HL-60 (cell line): ENCODE measurements around the gene TP53I3.

Experiments
- DNase-seq, 2 experiments: peaks; one replicate each; pipeline ENCODE4 v3.0.0-alpha.2; 2010 to 2020; ENCODE audit warnings: low read depth in 1 of 2, low spot score in 1 of 2
- H3K27ac ChIP-seq: fragments of 250-450 bp; sonication (Bioruptor Pico); replicated peaks from 2 replicates; pipeline ENCODE4 v1.5.1; 2020; ENCODE audit warnings: mild to moderate bottlenecking, moderate library complexity
- H3K27me3 ChIP-seq: fragments of 250-450 bp; sonication (Bioruptor Pico); 2 replicates; pipeline ENCODE4 v1.5.1; 2021; ENCODE audit warnings: mild to moderate bottlenecking, moderate library complexity; ENCODE audit not compliant: insufficient read depth, poor library complexity, severe bottlenecking
- H3K4me3 ChIP-seq: replicated peaks from 2 replicates; pipeline ENCODE4 v1.5.1; 2011; ENCODE audit warnings: mild to moderate bottlenecking, control low read depth, low read length; ENCODE audit not compliant: insufficient read depth
- GABPA ChIP-seq: IDR thresholded peaks from 2 replicates; pipeline ENCODE4 v1.6.1; 2012; ENCODE audit warnings: low read depth
- POLR2AphosphoS5 ChIP-seq: IDR thresholded peaks from 2 replicates; pipeline ENCODE4 v1.6.1; 2012; ENCODE audit warnings: low read depth
- SPI1 ChIP-seq: IDR thresholded peaks from 2 replicates; pipeline ENCODE4 v1.6.1; 2012; ENCODE audit warnings: low read depth, mild to moderate bottlenecking, borderline replicate concordance
- long read RNA-seq: library from polyadenylated mRNA; unstranded; transcript quantifications from one replicate; pipeline ENCODE4 v2.0.0, GENCODE V29; 2020
- TF ChIP-seq, protein P1 (sequence below): IDR thresholded peaks from 2 replicates; pipeline ENCODE4 v1.6.1; 2012; ENCODE audit warnings: low read depth; ENCODE audit not compliant: insufficient replicate concordance
- TF ChIP-seq, protein P2 (sequence below): IDR thresholded peaks from one replicate; pipeline ENCODE4 v1.5.1; 2011; ENCODE audit warnings: low read length, control low read depth, inconsistent platforms; ENCODE audit not compliant: insufficient read depth

Gene TP53I3, protein sequence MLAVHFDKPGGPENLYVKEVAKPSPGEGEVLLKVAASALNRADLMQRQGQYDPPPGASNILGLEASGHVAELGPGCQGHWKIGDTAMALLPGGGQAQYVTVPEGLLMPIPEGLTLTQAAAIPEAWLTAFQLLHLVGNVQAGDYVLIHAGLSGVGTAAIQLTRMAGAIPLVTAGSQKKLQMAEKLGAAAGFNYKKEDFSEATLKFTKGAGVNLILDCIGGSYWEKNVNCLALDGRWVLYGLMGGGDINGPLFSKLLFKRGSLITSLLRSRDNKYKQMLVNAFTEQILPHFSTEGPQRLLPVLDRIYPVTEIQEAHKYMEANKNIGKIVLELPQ
- long read RNA-seq, partial matches to known transcripts, result 0 of 3 reads
- long read RNA-seq, other reads (novel, unspliced or antisense), result 0 of 3 reads

DNA sequence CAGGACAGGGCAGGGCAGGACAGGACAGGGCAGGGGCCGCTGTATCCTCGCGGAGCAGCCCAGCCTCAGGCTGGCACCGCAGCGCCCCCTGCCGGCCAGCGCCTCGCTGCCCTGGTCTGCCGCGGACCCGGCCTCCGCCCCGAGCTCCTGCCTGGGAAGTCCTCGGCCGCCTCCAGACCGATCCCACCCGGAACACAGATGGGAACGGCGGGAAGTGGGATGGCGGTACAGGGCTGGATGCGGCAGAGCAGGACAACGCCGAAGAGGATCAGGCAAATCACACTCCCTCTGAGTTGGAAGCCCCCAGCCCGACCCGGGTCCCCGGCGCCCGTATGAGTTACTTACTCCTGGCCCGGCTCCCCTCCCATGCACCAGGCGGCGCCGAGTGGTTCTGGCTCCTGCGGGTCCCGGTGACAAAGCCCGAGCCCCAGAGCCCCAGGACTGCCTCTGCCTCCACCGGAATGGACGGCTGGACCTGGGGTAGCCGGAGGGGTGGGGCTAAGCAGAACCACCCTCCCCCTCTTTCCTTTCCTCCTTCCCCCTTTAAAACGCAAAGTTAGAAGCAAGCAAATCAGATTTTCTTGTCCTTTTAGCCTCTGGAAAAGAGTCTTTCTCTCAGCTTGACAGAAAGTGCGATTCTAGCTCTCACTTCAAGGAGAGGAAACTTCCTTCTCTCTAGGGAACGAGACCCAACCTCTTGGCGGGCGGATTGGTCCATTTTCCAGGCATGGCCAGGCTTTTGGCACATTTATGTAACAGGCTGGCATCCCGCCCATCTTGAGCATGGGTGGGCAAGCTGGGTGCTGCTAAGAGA lies at the start of gene TP53I3:
Gene TP53I3 (minus strand): TSS at position 449 of the 814 bp plus-strand sequence. CDS start 508 bp downstream, outside the sequence.
- H3K27ac ChIP-seq, result peak within 1 kb of the TSS; percentile 64
- H3K27me3 ChIP-seq, result no peaks in the 10 kb centered on the region
- TF ChIP-seq, protein P1, sequence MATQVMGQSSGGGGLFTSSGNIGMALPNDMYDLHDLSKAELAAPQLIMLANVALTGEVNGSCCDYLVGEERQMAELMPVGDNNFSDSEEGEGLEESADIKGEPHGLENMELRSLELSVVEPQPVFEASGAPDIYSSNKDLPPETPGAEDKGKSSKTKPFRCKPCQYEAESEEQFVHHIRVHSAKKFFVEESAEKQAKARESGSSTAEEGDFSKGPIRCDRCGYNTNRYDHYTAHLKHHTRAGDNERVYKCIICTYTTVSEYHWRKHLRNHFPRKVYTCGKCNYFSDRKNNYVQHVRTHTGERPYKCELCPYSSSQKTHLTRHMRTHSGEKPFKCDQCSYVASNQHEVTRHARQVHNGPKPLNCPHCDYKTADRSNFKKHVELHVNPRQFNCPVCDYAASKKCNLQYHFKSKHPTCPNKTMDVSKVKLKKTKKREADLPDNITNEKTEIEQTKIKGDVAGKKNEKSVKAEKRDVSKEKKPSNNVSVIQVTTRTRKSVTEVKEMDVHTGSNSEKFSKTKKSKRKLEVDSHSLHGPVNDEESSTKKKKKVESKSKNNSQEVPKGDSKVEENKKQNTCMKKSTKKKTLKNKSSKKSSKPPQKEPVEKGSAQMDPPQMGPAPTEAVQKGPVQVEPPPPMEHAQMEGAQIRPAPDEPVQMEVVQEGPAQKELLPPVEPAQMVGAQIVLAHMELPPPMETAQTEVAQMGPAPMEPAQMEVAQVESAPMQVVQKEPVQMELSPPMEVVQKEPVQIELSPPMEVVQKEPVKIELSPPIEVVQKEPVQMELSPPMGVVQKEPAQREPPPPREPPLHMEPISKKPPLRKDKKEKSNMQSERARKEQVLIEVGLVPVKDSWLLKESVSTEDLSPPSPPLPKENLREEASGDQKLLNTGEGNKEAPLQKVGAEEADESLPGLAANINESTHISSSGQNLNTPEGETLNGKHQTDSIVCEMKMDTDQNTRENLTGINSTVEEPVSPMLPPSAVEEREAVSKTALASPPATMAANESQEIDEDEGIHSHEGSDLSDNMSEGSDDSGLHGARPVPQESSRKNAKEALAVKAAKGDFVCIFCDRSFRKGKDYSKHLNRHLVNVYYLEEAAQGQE, result no peak
- TF ChIP-seq, protein P2, sequence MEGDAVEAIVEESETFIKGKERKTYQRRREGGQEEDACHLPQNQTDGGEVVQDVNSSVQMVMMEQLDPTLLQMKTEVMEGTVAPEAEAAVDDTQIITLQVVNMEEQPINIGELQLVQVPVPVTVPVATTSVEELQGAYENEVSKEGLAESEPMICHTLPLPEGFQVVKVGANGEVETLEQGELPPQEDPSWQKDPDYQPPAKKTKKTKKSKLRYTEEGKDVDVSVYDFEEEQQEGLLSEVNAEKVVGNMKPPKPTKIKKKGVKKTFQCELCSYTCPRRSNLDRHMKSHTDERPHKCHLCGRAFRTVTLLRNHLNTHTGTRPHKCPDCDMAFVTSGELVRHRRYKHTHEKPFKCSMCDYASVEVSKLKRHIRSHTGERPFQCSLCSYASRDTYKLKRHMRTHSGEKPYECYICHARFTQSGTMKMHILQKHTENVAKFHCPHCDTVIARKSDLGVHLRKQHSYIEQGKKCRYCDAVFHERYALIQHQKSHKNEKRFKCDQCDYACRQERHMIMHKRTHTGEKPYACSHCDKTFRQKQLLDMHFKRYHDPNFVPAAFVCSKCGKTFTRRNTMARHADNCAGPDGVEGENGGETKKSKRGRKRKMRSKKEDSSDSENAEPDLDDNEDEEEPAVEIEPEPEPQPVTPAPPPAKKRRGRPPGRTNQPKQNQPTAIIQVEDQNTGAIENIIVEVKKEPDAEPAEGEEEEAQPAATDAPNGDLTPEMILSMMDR, result peak; percentile 54
- TF ChIP-seq POLR2AphosphoS5, result peak; percentile 43; the same call in 1 of the 2 replicates
- peak within 1 kb of the TSS; percentile 55 for H3K4me3 ChIP-seq
- DNase-seq, result peak; percentile 71 to 72

DNA sequence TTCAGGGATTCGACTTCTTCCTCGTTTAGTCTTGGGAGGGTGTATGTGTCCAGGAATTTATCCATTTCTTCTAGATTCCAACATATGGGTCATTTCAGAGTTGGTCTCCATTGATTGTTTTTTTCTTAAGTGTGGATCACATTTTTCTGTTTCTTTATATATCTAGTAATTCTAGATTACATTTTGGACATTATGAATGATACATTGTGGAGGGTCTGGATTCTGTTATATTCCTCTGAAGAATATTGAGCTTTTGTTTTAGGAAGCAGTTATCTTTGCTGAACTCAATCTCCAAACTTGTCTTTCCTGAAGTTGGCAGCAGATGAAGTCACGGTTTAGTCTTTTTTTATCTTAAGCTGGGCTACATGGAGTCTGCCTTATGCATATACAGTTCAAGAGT lies 47.9 kb upstream of the TP53I3 start:
- TF ChIP-seq, protein P2, result no peak
- TF ChIP-seq POLR2AphosphoS5, result no peak
- TF ChIP-seq SPI1, result no peak
- TF ChIP-seq, protein P1, result no peak
- no peak for TF ChIP-seq GABPA
- no peak for DNase-seq
- Histone ChIP-seq H3K27me3 (no peaks in the 10 kb centered on the region), H3K27ac (no peak overlapping the region), H3K4me3 (no peak overlapping the region)

DNA sequence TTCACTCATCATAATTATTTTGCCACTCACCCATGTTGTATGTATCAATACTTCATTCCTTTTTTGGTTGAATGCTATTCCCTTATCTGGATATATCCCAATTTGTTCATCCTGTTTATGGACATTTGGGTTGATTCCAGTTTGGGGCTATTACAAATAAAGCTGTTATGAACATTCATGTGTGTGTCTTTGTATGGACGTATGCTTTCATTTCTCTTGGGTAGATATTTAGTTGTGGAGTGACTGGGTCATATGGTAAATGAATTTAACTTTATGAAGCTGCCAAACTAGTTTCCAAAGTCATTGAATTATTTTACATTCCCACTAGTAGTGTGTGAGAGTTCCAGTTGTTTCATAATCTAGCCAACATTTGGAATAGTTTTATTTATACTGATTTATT lies 41.3 kb upstream of the TP53I3 start:
- Histone ChIP-seq H3K27ac (no peak overlapping the region), H3K27me3 (no peaks in the 10 kb centered on the region), H3K4me3 (no peak overlapping the region)
- TF ChIP-seq, protein P2, result no peak
- TF ChIP-seq SPI1, result no peak
- TF ChIP-seq GABPA, result no peak
- TF ChIP-seq, protein P1, result no peak
- TF ChIP-seq POLR2AphosphoS5, result no peak
- no peak for DNase-seq
